Colonic mucosa (tissue), 4 donors: ENCODE data around the gene RNF103. TPM values are rescaled to one million over a fixed set of nuclear protein-coding genes. Genes with fewer than 3 reads are reported as not detected.

ENCODE experiments used
- DNase-seq: peaks from one replicate; pipeline ENCODE4 v3.0.0-alpha.2; 2020
- H3K27ac ChIP-seq: fragments of 200-600 bp; one replicate; pipeline ENCODE4 v1.8.0; 2021
- H3K27me3 ChIP-seq: fragments of 200-600 bp; one replicate; pipeline ENCODE4 v1.8.0; 2021
- H3K36me3 ChIP-seq: fragments of 200-600 bp; one replicate; pipeline ENCODE4 v1.8.0; 2021
- H3K4me1 ChIP-seq: fragments of 200-600 bp; one replicate; pipeline ENCODE4 v1.8.0; 2021; ENCODE audit warnings: mild to moderate bottlenecking
- H3K4me3 ChIP-seq: fragments of 200-600 bp; one replicate; pipeline ENCODE4 v1.8.0; 2021
- H3K9ac ChIP-seq, 2 donors: one replicate each; pipeline ENCODE4 v1.7.0; 2013; ENCODE audit warnings: control low read depth in 2 of 2, low read depth in 2 of 2, low read length in 2 of 2
- H3K9me3 ChIP-seq: fragments of 200-600 bp; one replicate; pipeline ENCODE4 v1.8.0; 2021
- intact Hi-C: fragments of 100-400 bp; cut with DNase I; formaldehyde crosslinking; loops from one replicate; pipeline ENCODE4 v1.14.1; 2022
- total RNA-seq, 2 donors: library from RNA; stranded (reverse); fragmentation: NEBNext Ultra II Directional in 1 of 2; extraction: Animal tissue kit (Norgen Biotek cat#: 25700) in 1 of 2; gene quantifications; one replicate each; pipeline ENCODE4 v1.2.1, GENCODE V29; 2021
- TF ChIP-seq, protein P1 (sequence below): fragments of 200-600 bp; IDR thresholded peaks from one replicate; pipeline ENCODE4 v1.8.0; 2022; ENCODE audit warnings: antibody characterized with exemption, mild to moderate bottlenecking
- donor health status: healthy.
- donor health status: DM: no; HTN: no; CAD: no.
- donor health status: DM: no; HTN: no; CAD: no.

Gene RNF103
- total RNA-seq, 2 donors from 2014 or later = 41.0 to 58.7 TPM

DNA sequence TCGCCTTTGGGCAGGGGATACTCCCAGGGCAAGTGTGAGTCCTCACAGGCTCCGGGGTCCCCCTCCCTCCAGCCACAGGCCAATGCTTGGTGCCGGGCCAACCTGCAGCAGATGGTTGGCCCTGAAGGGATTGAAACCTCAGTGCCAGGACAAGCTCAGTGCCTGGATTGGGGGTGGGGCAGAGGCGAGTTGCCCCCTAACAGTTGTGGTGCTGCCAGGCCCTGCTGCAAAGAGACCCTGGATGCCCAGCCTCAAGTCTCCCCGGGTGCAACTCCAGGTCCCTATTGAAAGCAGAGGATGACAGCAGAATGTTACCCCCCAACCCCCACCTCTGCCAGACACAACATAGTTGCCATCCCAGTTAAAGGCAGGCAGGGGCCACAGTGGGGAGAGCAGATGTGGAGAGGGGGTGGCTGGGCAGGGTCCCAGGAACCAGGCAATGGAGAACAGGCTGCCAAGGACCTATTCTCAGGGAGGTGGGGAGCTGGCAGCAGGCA lies 9.5 kb upstream of the RNF103 start:
- H3K9me3 ChIP-seq = no peaks in the 10 kb centered on the region
- peak overlapping the region; percentile 3 to 70 for H3K9ac ChIP-seq
- DNase-seq = peak; percentile 44
- H3K4me3 ChIP-seq = no peak overlapping the region
- H3K4me1 ChIP-seq = peaks cover 7% of the 10 kb centered on the region
- no peaks in the 10 kb centered on the region for H3K36me3 ChIP-seq
- intact Hi-C loops = no loop called here
- H3K27ac ChIP-seq = peak overlapping the region; percentile 86
- H3K27me3 ChIP-seq = no peaks in the 10 kb centered on the region
- TF ChIP-seq, protein P1, sequence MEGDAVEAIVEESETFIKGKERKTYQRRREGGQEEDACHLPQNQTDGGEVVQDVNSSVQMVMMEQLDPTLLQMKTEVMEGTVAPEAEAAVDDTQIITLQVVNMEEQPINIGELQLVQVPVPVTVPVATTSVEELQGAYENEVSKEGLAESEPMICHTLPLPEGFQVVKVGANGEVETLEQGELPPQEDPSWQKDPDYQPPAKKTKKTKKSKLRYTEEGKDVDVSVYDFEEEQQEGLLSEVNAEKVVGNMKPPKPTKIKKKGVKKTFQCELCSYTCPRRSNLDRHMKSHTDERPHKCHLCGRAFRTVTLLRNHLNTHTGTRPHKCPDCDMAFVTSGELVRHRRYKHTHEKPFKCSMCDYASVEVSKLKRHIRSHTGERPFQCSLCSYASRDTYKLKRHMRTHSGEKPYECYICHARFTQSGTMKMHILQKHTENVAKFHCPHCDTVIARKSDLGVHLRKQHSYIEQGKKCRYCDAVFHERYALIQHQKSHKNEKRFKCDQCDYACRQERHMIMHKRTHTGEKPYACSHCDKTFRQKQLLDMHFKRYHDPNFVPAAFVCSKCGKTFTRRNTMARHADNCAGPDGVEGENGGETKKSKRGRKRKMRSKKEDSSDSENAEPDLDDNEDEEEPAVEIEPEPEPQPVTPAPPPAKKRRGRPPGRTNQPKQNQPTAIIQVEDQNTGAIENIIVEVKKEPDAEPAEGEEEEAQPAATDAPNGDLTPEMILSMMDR = no peak

DNA sequence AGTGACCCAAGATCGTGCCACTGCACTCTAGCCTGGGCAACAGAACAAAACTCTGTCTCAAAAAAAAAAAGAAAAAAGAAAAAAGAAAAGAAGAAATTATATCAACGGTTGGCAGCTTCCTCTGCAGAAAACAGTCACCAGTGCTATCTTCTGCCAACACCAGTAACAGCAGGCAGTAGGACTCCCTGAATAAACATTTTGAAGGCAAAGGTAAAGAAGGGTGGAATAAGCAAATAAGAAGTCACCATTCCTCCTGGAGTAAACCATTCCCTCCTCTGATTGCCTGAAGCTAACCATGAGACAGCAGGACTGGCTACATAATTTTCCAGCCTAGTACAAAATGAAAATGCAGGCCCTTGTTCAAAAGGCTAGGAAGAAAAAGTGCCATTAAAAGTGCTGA lies 9.0 kb upstream of the RNF103 start:
- intact Hi-C loops = no loop called here
- TF ChIP-seq, protein P1 = no peak

DNA sequence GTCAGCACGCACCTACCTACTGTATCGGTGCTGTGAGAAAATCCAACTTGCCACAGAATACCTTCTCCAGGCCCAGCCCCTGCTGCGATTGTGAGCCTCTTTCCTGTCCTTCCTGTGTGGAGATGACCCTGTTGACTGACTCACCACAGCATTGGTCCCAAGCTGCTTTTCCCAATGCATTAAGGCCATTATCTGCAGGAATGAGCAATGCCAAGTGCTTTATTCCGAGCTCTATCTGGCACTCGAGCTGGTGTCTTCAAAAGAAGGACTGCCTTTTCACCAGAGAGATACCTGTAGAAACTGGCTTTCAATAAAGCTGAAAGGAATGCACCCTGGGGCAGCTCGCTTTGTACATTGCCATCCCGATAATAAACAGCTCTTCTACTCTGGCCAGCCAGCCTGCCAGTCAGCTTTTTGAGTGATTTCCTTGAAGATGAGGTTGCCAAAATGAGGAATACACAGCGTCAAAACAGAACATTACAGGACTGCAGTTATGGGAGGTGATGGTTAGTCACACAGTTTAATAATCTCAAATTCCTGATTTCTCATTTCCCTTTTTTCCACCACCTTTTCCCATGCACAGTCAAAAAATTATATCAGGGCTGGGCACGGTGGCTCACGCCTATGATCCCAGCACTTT lies 8.3 kb upstream of the RNF103 start:
- no peak overlapping the region for H3K4me3 ChIP-seq
- DNase-seq = no peak
- no peaks in the 10 kb centered on the region for H3K36me3 ChIP-seq
- peak overlapping the region; percentile 33 to 72 for H3K9ac ChIP-seq
- no peaks in the 10 kb centered on the region for H3K27me3 ChIP-seq
- H3K4me1 ChIP-seq = peaks cover 7% of the 10 kb centered on the region
- H3K27ac ChIP-seq = peak overlapping the region; percentile 86
- intact Hi-C loops = no loop called here
- TF ChIP-seq, protein P1 = no peak
- no peaks in the 10 kb centered on the region for H3K9me3 ChIP-seq

More for the DNA sequence above, 9.0 kb upstream of the RNF103 start:
- Histone ChIP-seq H3K4me1 (peaks cover 7% of the 10 kb centered on the region), H3K27me3 (no peaks in the 10 kb centered on the region), H3K27ac (peak overlapping the region; percentile 86), H3K9me3 (no peaks in the 10 kb centered on the region), H3K9ac (peak overlapping the region in 1 of 2 donors; percentile 70), H3K36me3 (no peaks in the 10 kb centered on the region), H3K4me3 (no peak overlapping the region)
- DNase-seq = peak; percentile 52

DNA sequence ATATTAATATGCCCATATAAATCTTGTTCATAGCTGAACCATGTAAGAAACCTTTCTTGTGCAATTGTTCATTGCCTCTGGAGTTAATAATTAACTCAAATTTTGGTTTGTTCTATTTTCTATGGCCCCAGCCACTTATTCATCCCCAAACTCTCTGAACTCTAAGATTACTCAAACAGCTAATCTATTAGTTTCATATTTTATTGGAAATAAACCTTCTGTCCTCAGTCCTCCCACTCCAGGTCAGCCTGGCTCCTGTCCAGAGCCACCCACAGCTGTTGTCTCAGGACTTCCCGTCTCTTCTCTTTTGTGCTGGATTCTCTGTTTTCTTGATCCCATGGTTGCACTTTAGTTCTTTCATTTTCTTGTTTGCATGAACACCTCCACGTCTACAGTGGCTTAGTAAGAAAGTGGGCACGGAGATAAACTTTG lies 4.4 kb upstream of the RNF103 start:
- Histone ChIP-seq H3K27ac (no peak overlapping the region), H3K36me3 (no peaks in the 10 kb centered on the region), H3K4me3 (no peak overlapping the region), H3K9ac (peak overlapping the region in 1 of 2 donors; percentile 26), H3K4me1 (peaks cover 7% of the 10 kb centered on the region), H3K27me3 (no peaks in the 10 kb centered on the region), H3K9me3 (no peaks in the 10 kb centered on the region)
- DNase-seq = no peak
- TF ChIP-seq, protein P1 = no peak
- intact Hi-C loops = no loop called here

DNA sequence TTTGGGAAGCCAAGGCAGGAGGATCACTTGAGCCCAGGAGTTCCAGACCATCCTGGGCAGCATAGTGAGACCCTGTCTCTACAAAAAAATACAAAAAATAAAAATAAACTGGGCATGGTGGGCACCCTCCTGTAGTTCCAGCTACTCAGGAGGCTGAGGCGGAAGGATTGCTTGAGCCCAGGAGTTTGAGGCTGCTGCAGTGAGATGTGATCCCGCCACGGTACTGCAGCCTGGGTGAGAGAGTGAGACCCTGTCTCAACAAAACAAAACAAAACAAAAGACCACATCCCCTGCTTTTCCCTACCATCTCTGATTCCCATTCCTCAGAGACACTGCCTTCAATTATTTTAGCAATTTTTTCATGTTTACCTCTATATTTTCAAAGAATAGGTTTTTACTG lies 3.9 kb upstream of the RNF103 start:
- intact Hi-C loops = no loop called here
- Histone ChIP-seq H3K27ac (no peak overlapping the region), H3K27me3 (no peaks in the 10 kb centered on the region), H3K9ac (no peak overlapping the region), H3K4me3 (no peak overlapping the region), H3K36me3 (no peaks in the 10 kb centered on the region), H3K9me3 (no peaks in the 10 kb centered on the region), H3K4me1 (peaks cover 4% of the 10 kb centered on the region)
- TF ChIP-seq, protein P1 = no peak
- no peak for DNase-seq
